Fibroblast of lung (primary cell): Measurements from ENCODE around the gene CREB3L1. TPM values are rescaled to one million over a fixed set of nuclear protein-coding genes. Genes with fewer than 3 reads are reported as not detected.

ENCODE experiments used
- DNase-seq, 2 donors: peaks; one replicate each; pipeline versions ENCODE4 v3.0.0 to v3.0.0-alpha.2; 2010; ENCODE audit warnings: low read depth in 2 of 2
- H2AFZ ChIP-seq: 2 replicates; pipeline ENCODE4 v1.5.1; 2012; ENCODE audit warnings: low read length, control low read depth, inconsistent platforms
- H3K27ac ChIP-seq: 2 replicates; pipeline ENCODE4 v1.5.1; 2011; ENCODE audit warnings: low read length, control low read depth; ENCODE audit not compliant: insufficient read depth
- H3K27me3 ChIP-seq: 2 replicates; pipeline ENCODE4 v1.5.1; 2011; ENCODE audit warnings: mild to moderate bottlenecking, low read length; ENCODE audit not compliant: control insufficient read depth, insufficient read depth
- H3K36me3 ChIP-seq: 2 replicates; pipeline ENCODE4 v1.5.1; 2011; ENCODE audit warnings: low read length; ENCODE audit not compliant: control insufficient read depth, insufficient read depth
- H3K4me1 ChIP-seq: 2 replicates; pipeline ENCODE4 v1.5.1; 2011; ENCODE audit warnings: low read length; ENCODE audit not compliant: control insufficient read depth, insufficient read depth; ENCODE audit errors: extremely low read depth
- H3K4me2 ChIP-seq: 2 replicates; pipeline ENCODE4 v1.5.1; 2011; ENCODE audit warnings: low read length, control low read depth; ENCODE audit not compliant: insufficient read depth; ENCODE audit errors: extremely low read depth
- H3K4me3 ChIP-seq, 4 experiments: fragments of 200-600 bp in 1 of 4; sonication (generic) in 1 of 4; replicated peaks in 1 of 4; 2 replicates each; pipeline ENCODE4 v1.5.1; 2011 to 2016; ENCODE audit warnings: low read length in 4 of 4, low read depth in 3 of 4, mild to moderate bottlenecking in 3 of 4, control low read depth in 2 of 4, inconsistent platforms in 1 of 4, mixed read lengths in 1 of 4; ENCODE audit not compliant: insufficient read depth in 1 of 4; ENCODE audit errors: control extremely low read depth in 1 of 4
- H3K79me2 ChIP-seq: 2 replicates; pipeline ENCODE4 v1.5.1; 2012; ENCODE audit warnings: mild to moderate bottlenecking, low read length, inconsistent platforms; ENCODE audit not compliant: control insufficient read depth, insufficient read depth
- H3K9ac ChIP-seq: 2 replicates; pipeline ENCODE4 v1.5.1; 2011; ENCODE audit warnings: mild to moderate bottlenecking, low read length, control low read depth; ENCODE audit not compliant: insufficient read depth
- H3K9me3 ChIP-seq: 2 replicates; pipeline ENCODE4 v1.5.1; 2012; ENCODE audit warnings: low read depth, low read length; ENCODE audit not compliant: control insufficient read depth, insufficient read depth
- H4K20me1 ChIP-seq: 2 replicates; pipeline ENCODE4 v1.5.1; 2011; ENCODE audit warnings: low read length; ENCODE audit not compliant: control insufficient read depth, insufficient read depth; ENCODE audit errors: extremely low read depth
- CTCF ChIP-seq, 2 donors: IDR thresholded peaks in 1 of 2; conservative IDR thresholded peaks in 1 of 2; 1 replicate in 1 of 2; 2 replicates in 1 of 2; pipeline ENCODE4 v1.5.1; 2011 to 2012; ENCODE audit warnings: low read length in 2 of 2, control low read depth in 1 of 2, inconsistent platforms in 1 of 2, low read depth in 1 of 2, mild to moderate bottlenecking in 1 of 2
- EZH2 ChIP-seq: IDR thresholded peaks from 2 replicates; pipeline ENCODE4 v1.5.1; 2012; ENCODE audit warnings: low read length, control low read depth, mild to moderate bottlenecking; ENCODE audit errors: missing control alignments
- polyA plus RNA-seq, 2 donors: library from polyadenylated mRNA; depleted of rRNA in 1 of 2; stranded (reverse) in 1 of 2; unstranded in 1 of 2; fragments of >200 nt; gene quantifications; 2 replicates each; pipeline ENCODE4 v1.2.1, GENCODE V29; 2011 to 2012; ENCODE audit warnings: missing spikeins in 1 of 2
- total RNA-seq: library from RNA; depleted of rRNA; stranded (reverse); fragments of >200 nt; gene quantifications from 2 replicates; pipeline ENCODE4 v1.2.1, GENCODE V29; 2014

The CREB3L1 gene
- total and polyA plus RNA-seq, 2 donors (not counting 1 experiment from before 2014, with no cell fraction given): 18.8 to 28.4 TPM

- Histone ChIP-seq H4K20me1 (no peaks in the 10 kb centered on the region), H3K4me2 (no peak overlapping the region), H3K27ac (no peak overlapping the region), H2AFZ (no peak overlapping the region), H3K79me2 (no peaks in the 10 kb centered on the region), H3K27me3 (peaks cover 42% of the 10 kb centered on the region), H3K4me3 (no peak overlapping the region), H3K9me3 (no peaks in the 10 kb centered on the region), H3K4me1 (peaks cover 2% of the 10 kb centered on the region), H3K9ac (no peak overlapping the region), H3K36me3 (no peaks in the 10 kb centered on the region)
- no peak for TF ChIP-seq CTCF (conservative IDR thresholded peaks at IDR 0.05 in 1 of 2, IDR thresholded peaks at IDR 0.05 in 1 of 2; ENCODE audit: low read depth in 1 of 2, low read length in 2 of 2)
- no peak for TF ChIP-seq EZH2
- no peak for DNase-seq
Measured at GRCh38 chr11:46335271-46335670, 57.8 kb downstream of the CREB3L1 start.

GRCh38 chr11:46335890-46336562, 58.6 kb downstream of the CREB3L1 start:
- H3K9ac ChIP-seq: no peak overlapping the region
- no peak for TF ChIP-seq CTCF (conservative IDR thresholded peaks at IDR 0.05 in 1 of 2, IDR thresholded peaks at IDR 0.05 in 1 of 2; ENCODE audit: low read depth in 1 of 2, low read length in 2 of 2)
- TF ChIP-seq EZH2: no peak
- H4K20me1 ChIP-seq: no peaks in the 10 kb centered on the region
- no peak overlapping the region for H3K4me2 ChIP-seq
- H3K27me3 ChIP-seq: peaks cover 37% of the 10 kb centered on the region
- H3K79me2 ChIP-seq: no peaks in the 10 kb centered on the region
- no peaks in the 10 kb centered on the region for H3K9me3 ChIP-seq
- no peak overlapping the region for H3K4me3 ChIP-seq
- no peak overlapping the region for H3K27ac ChIP-seq
- H3K36me3 ChIP-seq: no peaks in the 10 kb centered on the region
- DNase-seq: no peak
- H3K4me1 ChIP-seq: peaks cover 2% of the 10 kb centered on the region
- no peak overlapping the region for H2AFZ ChIP-seq

GRCh38 chr11:46336563-46337180, 59.2 kb downstream of the CREB3L1 start:
- no peak overlapping the region for H3K27ac ChIP-seq
- no peaks in the 10 kb centered on the region for H3K79me2 ChIP-seq
- H3K4me3 ChIP-seq: no peak overlapping the region
- peaks cover 2% of the 10 kb centered on the region for H3K4me1 ChIP-seq
- TF ChIP-seq CTCF (conservative IDR thresholded peaks at IDR 0.05 in 1 of 2, IDR thresholded peaks at IDR 0.05 in 1 of 2; ENCODE audit: low read depth in 1 of 2, low read length in 2 of 2) (no peak), EZH2 (no peak)
- no peak overlapping the region for H2AFZ ChIP-seq
- no peaks in the 10 kb centered on the region for H3K36me3 ChIP-seq
- H3K27me3 ChIP-seq: peaks cover 31% of the 10 kb centered on the region
- H3K9me3 ChIP-seq: no peaks in the 10 kb centered on the region
- no peak overlapping the region for H3K4me2 ChIP-seq
- no peak overlapping the region for H3K9ac ChIP-seq
- H4K20me1 ChIP-seq: no peaks in the 10 kb centered on the region
- peak in 1 of 2 donors; percentile 43 for DNase-seq
